ENCODE results near the gene GPRC5C. TPM values are rescaled to one million over a fixed set of nuclear protein-coding genes. Genes with fewer than 3 reads are reported as not detected.

GPRC5C gene
- total and polyA plus RNA-seq, 8 donors: 38.2 to 106 (median 49.9) TPM

- intact Hi-C loops (cut with DNase I): no loop called here
- no peaks in the 10 kb centered on the region for H3K4me1 ChIP-seq
These were observed 58.8 kb downstream of the GPRC5C start for GRCh38 chr17:74490716-74491115.

DNA sequence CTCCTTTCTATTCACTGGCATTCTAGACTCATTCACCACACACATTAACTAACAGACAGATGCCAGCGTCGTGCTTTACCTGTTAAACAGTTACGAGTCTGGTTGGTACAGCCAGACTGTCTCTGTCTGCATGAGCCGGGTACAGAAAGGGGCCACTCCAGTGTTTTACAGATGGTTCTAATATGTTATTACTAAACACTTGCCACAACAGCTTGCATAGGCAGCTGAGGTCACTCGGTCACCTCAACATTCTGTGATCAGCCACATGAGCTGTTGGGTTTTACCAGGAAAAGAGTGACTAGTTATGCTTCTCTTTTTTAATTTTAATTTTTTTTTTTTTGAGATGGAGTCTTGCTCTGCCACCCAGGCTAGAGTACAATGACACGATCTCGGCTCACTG lies 59.7 kb downstream of the GPRC5C start:
- FAIRE-seq (no peak), DNase-seq (no peak), ATAC-seq (peak in 1 of 4 donors; percentile 24)
- Histone ChIP-seq H3K27me3 (no peaks in the 10 kb centered on the region), H3K27ac (no peak overlapping the region), H3K4me3 (no peak overlapping the region), H3K36me3 (no peaks in the 10 kb centered on the region), H3K4me1 (no peaks in the 10 kb centered on the region), H3K9me3 (no peaks in the 10 kb centered on the region)
- 57 to 71% methylated on average over 7 of the region's 7 CpGs for WGBS, 2 donors
- TF ChIP-seq, protein P1, sequence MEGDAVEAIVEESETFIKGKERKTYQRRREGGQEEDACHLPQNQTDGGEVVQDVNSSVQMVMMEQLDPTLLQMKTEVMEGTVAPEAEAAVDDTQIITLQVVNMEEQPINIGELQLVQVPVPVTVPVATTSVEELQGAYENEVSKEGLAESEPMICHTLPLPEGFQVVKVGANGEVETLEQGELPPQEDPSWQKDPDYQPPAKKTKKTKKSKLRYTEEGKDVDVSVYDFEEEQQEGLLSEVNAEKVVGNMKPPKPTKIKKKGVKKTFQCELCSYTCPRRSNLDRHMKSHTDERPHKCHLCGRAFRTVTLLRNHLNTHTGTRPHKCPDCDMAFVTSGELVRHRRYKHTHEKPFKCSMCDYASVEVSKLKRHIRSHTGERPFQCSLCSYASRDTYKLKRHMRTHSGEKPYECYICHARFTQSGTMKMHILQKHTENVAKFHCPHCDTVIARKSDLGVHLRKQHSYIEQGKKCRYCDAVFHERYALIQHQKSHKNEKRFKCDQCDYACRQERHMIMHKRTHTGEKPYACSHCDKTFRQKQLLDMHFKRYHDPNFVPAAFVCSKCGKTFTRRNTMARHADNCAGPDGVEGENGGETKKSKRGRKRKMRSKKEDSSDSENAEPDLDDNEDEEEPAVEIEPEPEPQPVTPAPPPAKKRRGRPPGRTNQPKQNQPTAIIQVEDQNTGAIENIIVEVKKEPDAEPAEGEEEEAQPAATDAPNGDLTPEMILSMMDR (IDR thresholded peaks at IDR 0.05): no peak
- intact Hi-C loops (cut with DNase I): no loop called here

More at GRCh38 chr17:74490716-74491115, 58.8 kb downstream of the GPRC5C start:
- TF ChIP-seq, protein P1 (IDR thresholded peaks at IDR 0.05): no peak
- no peak for DNase-seq
- FAIRE-seq: no peak
- ATAC-seq: no peak
- Histone ChIP-seq H3K27ac (no peak overlapping the region), H3K4me3 (no peak overlapping the region), H3K36me3 (no peaks in the 10 kb centered on the region), H3K27me3 (no peaks in the 10 kb centered on the region), H3K9me3 (no peaks in the 10 kb centered on the region)
- 57 to 67% methylated on average over 9 of the region's 9 CpGs for WGBS, 2 donors

DNA sequence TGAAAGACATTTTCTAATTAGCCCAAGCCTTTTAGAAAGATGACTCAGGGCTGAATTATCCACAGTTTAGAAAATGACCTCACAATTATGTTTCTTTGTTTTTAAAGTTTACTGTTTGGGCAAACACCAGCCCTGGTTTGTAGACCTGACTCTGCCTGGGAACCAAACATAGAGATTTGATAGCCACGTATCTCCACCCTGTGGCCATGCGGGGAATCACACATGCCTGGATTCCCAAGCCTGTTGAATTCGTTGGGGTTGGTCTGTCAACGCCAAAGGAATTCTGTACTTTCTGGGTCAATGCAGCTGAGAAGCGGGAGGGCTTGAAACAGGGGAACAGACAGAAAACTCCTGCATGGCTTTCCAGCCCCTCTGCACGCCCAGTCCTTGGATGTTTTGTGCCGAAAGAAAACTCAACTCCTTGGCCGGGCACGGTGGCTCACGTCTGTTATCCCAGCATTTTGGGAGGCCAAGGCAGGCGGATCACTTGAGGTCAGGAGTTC lies 61.5 kb downstream of the GPRC5C start:
- TF ChIP-seq, protein P1 (IDR thresholded peaks at IDR 0.05): peak; percentile 78 to 88 (median 86)
- WGBS, 2 donors: 29 to 31% methylated on average over 11 of the region's 11 CpGs
- Histone ChIP-seq H3K27me3 (no peaks in the 10 kb centered on the region), H3K4me1 (no peaks in the 10 kb centered on the region), H3K27ac (no peak overlapping the region), H3K9me3 (no peaks in the 10 kb centered on the region), H3K36me3 (no peaks in the 10 kb centered on the region), H3K4me3 (no peak overlapping the region)
- FAIRE-seq (peak; percentile 26), ATAC-seq (peak; percentile 86 to 99 (median 97)), DNase-seq (peak; percentile 46 to 84 (median 72))
- intact Hi-C loops (cut with DNase I): no loop called here

Other genes with a start within 250 kb of the GPRC5C start
- gene RPL38, start 228.4 kb upstream of the GPRC5C start, total RNA-seq: 100 to 1,000 TPM; 395 to 662 (median 492) TPM
- 1,000 to 10,000 TPM in 1 of 2 donors, 100 to 1,000 TPM in 1; 911 to 1,054 TPM for gene RPL38, start 228.4 kb upstream of the GPRC5C start, polyA plus RNA-seq
- gene TTYH2, start 218.5 kb upstream of the GPRC5C start, total RNA-seq: 10 to 100 TPM in 1 of 6 donors, 1 to 10 TPM in 5; 5.4 to 13.8 (median 7.7) TPM
- 1 to 10 TPM; 3.0 to 3.5 TPM for gene TTYH2, start 218.5 kb upstream of the GPRC5C start, polyA plus RNA-seq
- not detected for gene DNAI2, start 157.9 kb upstream of the GPRC5C start, total RNA-seq
- under 1 TPM; 0.11 to 0.77 TPM for gene DNAI2, start 157.9 kb upstream of the GPRC5C start, polyA plus RNA-seq
- gene KIF19, start 105.9 kb upstream of the GPRC5C start, total RNA-seq: 1 to 10 TPM in 1 of 6 donors, under 1 TPM in 5; 0.22 to 1.0 (median 0.49) TPM
- 10 to 100 TPM in 1 of 2 donors, 1 to 10 TPM in 1; 5.7 to 13.5 TPM for gene KIF19, start 105.9 kb upstream of the GPRC5C start, polyA plus RNA-seq
- gene BTBD17, start 70.2 kb upstream of the GPRC5C start, total RNA-seq: under 1 TPM; 0.08 to 0.22 (median 0.15) TPM
- 1 to 10 TPM in 1 of 2 donors, under 1 TPM in 1; 0.19 to 1.7 TPM for gene BTBD17, start 70.2 kb upstream of the GPRC5C start, polyA plus RNA-seq
- under 1 TPM; 0.22 to 0.86 (median 0.43) TPM for gene GPR142, start 64.6 kb upstream of the GPRC5C start, total RNA-seq
- gene GPR142, start 64.6 kb upstream of the GPRC5C start, polyA plus RNA-seq: 1 to 10 TPM in 1 of 2 donors, under 1 TPM in 1; 0.61 to 2.8 TPM
- gene CD300A, start 34.5 kb downstream of the GPRC5C start, total RNA-seq: 1 to 10 TPM in 3 of 6 donors, under 1 TPM in 3; 0.37 to 5.1 (median 0.92) TPM
- gene CD300A, start 34.5 kb downstream of the GPRC5C start, polyA plus RNA-seq: 1 to 10 TPM; 1.3 to 2.0 TPM
- under 1 TPM in 3 of 6 donors, not detected in 3; 0.14 to 0.52 (median 0.19) TPM for gene CD300LB, start 99.4 kb downstream of the GPRC5C start, total RNA-seq
- gene CD300LB, start 99.4 kb downstream of the GPRC5C start, polyA plus RNA-seq: under 1 TPM; 0.08 to 0.09 TPM
- 1 to 10 TPM in 1 of 6 donors, under 1 TPM in 4, not detected in 1; 0.19 to 1.5 (median 0.38) TPM for gene CD300C, start 114.0 kb downstream of the GPRC5C start, total RNA-seq
- gene CD300C, start 114.0 kb downstream of the GPRC5C start, polyA plus RNA-seq: under 1 TPM; 0.19 TPM
- not detected for gene CD300H, start 135.4 kb downstream of the GPRC5C start, total RNA-seq
- gene CD300H, start 135.4 kb downstream of the GPRC5C start, polyA plus RNA-seq: not detected
- not detected for gene CD300LD, start 160.2 kb downstream of the GPRC5C start, total RNA-seq
- gene CD300LD, start 160.2 kb downstream of the GPRC5C start, polyA plus RNA-seq: not detected
- 1 to 10 TPM in 1 of 6 donors, under 1 TPM in 4, not detected in 1; 0.14 to 1.3 (median 0.16) TPM for gene CD300E, start 191.7 kb downstream of the GPRC5C start, total RNA-seq
- under 1 TPM; 0.27 to 0.31 TPM for gene CD300E, start 191.7 kb downstream of the GPRC5C start, polyA plus RNA-seq